GM18517 (cell line): ENCODE data around the gene CFAP97D2.
"Not testable (repeated sequence)": the region's sequence is repeated elsewhere in the genome, so short reads cannot be mapped to it uniquely, and the experiment has no call there.

ENCODE experiments used
- ATAC-seq: cut with Tn5 transposase; IDR thresholded peaks from one replicate; pipeline ENCODE4 v1.9.1; 2021; ENCODE audit warnings: mild to moderate bottlenecking, moderate library complexity; ENCODE audit not compliant: unreplicated experiment

The CFAP97D2 gene

GRCh38 chr13:114179087-114179658 is at the start of gene CFAP97D2:
TSS of gene CFAP97D2 (plus strand) at chr13:114179257. CDS start at chr13:114179331, 74 bp downstream.
- no peak for ATAC-seq

GRCh38 chr13:114129649-114130062 is 49.4 kb upstream of the CFAP97D2 start:
- no peak for ATAC-seq

GRCh38 chr13:114130131-114130836 is 48.8 kb upstream of the CFAP97D2 start:
- ATAC-seq: no peak

GRCh38 chr13:114130837-114131582 is 48.0 kb upstream of the CFAP97D2 start:
- ATAC-seq: no peak

GRCh38 chr13:114131583-114132418 is 47.3 kb upstream of the CFAP97D2 start:
- ATAC-seq: no peak

GRCh38 chr13:114132419-114133121 is 46.5 kb upstream of the CFAP97D2 start, which contains the start of gene RASA3:
TSS of gene RASA3 (minus strand) at chr13:114132623. CDS start at chr13:114132489, 134 bp downstream.
- no peak for ATAC-seq

GRCh38 chr13:114133126-114133525 is 45.9 kb upstream of the CFAP97D2 start:
- not testable (repeated sequence) for ATAC-seq

- not testable (repeated sequence) for ATAC-seq
These were observed 45.5 kb upstream of the CFAP97D2 start for GRCh38 chr13:114133552-114133951.

GRCh38 chr13:114134111-114134943 is 44.7 kb upstream of the CFAP97D2 start:
- ATAC-seq: no peak

- no peak for ATAC-seq
These were observed 44.0 kb upstream of the CFAP97D2 start for GRCh38 chr13:114134944-114135610.

- no peak for ATAC-seq
These were observed 43.3 kb upstream of the CFAP97D2 start for GRCh38 chr13:114135731-114136171.

GRCh38 chr13:114136576-114136975 is 42.5 kb upstream of the CFAP97D2 start:
- no peak for ATAC-seq

- ATAC-seq: no peak
These were observed 38.7 kb upstream of the CFAP97D2 start for GRCh38 chr13:114140131-114140905.

- ATAC-seq: no peak
These were observed 38.2 kb upstream of the CFAP97D2 start for GRCh38 chr13:114140906-114141250.

- ATAC-seq: no peak
These were observed 37.6 kb upstream of the CFAP97D2 start for GRCh38 chr13:114141261-114141996.

- ATAC-seq: no peak
These were observed 36.9 kb upstream of the CFAP97D2 start for GRCh38 chr13:114142137-114142550.
